ENCODE data around the gene C9orf85. TPM values are rescaled to one million over a fixed set of nuclear protein-coding genes. Genes with fewer than 3 reads are reported as not detected.

C9orf85 gene
- total and polyA plus RNA-seq, 2 of the 8 experiments (the other 6 are each of a cell fraction or from before 2014, with no cell fraction given): 6.3 to 14.5 TPM

GRCh38 chr9:71962328-71962727, 50.9 kb downstream of the C9orf85 start:
- Histone ChIP-seq H3K14ac (ENCODE audit: insufficient read length) (no peak overlapping the region), H3K4me2 (ENCODE audit: insufficient read depth in 1 of 2, low read depth in 2 of 2, low read length in 2 of 2) (no peak overlapping the region), H2BK12ac (ENCODE audit: low read depth, low read length) (no peak overlapping the region), H3K4ac (replicated peaks; ENCODE audit: insufficient read length, low read depth, low read length) (no peak overlapping the region), H3K4me1 (replicated peaks in 1 of 4; ENCODE audit: control insufficient read depth in 3 of 4, insufficient read depth in 4 of 4, low read length in 3 of 4) (peaks cover 0 to 3% (median 1%) of the 10 kb centered on the region in 4 experiments; a peak in 6 of 7 replicates), H3K36me3 (ENCODE audit: control insufficient read depth in 2 of 4, insufficient read depth in 4 of 4, low read length in 3 of 4) (no peaks in the 10 kb centered on the region), H2AFZ (ENCODE audit: low read length) (no peak overlapping the region), H3K79me1 (ENCODE audit: low read depth, low read length) (no peaks in the 10 kb centered on the region), H3K27ac (ENCODE audit: low read depth, low read length) (no peak overlapping the region), H3K18ac (ENCODE audit: extremely low read depth, low read length) (no peak overlapping the region), H2BK20ac (ENCODE audit: low read length) (no peak overlapping the region), H2BK5ac (ENCODE audit: low read depth, low read length) (no peak overlapping the region), H3K56ac (replicated peaks; ENCODE audit: insufficient read length, low read depth, low read length) (no peak overlapping the region), H3K4me3 (ENCODE audit: extremely low read depth in 1 of 4, insufficient read depth in 2 of 4, low read depth in 3 of 4, low read length in 4 of 4) (no peak overlapping the region), H2BK15ac (ENCODE audit: low read length) (no peak overlapping the region), H4K91ac (replicated peaks; ENCODE audit: insufficient read length, low read length) (no peak overlapping the region), H3K9me3 (ENCODE audit: insufficient read depth in 2 of 2, low read depth in 1 of 2, low read length in 1 of 2) (no peaks in the 10 kb centered on the region), H4K20me1 (replicated peaks in 1 of 2; ENCODE audit: control insufficient read depth in 1 of 2, insufficient read depth in 2 of 2, low read length in 2 of 2) (no peaks in the 10 kb centered on the region), H3K23me2 (ENCODE audit: low read depth, low read length) (peaks cover 2% of the 10 kb centered on the region; the same call in 1 of the 2 replicates), H3K23ac (ENCODE audit: insufficient read length) (no peak overlapping the region), H3K9ac (replicated peaks in 1 of 4; ENCODE audit: extremely low read depth in 1 of 4, low read depth in 3 of 4, low read length in 3 of 4) (no peak overlapping the region), H4K5ac (ENCODE audit: insufficient read length, low read depth, low read length) (no peak overlapping the region), H4K8ac (ENCODE audit: extremely low read depth, insufficient read depth, low read length) (no peak overlapping the region), H2BK120ac (replicated peaks; ENCODE audit: low read depth, low read length) (no peak overlapping the region), H2AK5ac (ENCODE audit: low read depth, low read length) (no peak overlapping the region), H3K27me3 (replicated peaks in 1 of 4; ENCODE audit: control insufficient read depth in 3 of 4, extremely low read depth in 1 of 4, insufficient read depth in 3 of 4, low read length in 3 of 4) (no peaks in the 10 kb centered on the region), H3K79me2 (ENCODE audit: control insufficient read depth in 1 of 2, insufficient read depth in 2 of 2, low read length in 2 of 2) (peaks cover 0 to 2% of the 10 kb centered on the region in 2 experiments; a peak in 1 of 4 replicates)
- WGBS, 2 experiments (ENCODE audit: extremely low coverage in 1 of 2, insufficient coverage in 1 of 2, insufficient read length in 1 of 2, insufficient replicate concordance in 2 of 2, low coverage in 1 of 2, low lambda C conversion rate in 2 of 2, missing lambda C conversion rate in 1 of 2): 92% methylated on average over 4 of the region's 4 CpGs; no CpG with 5 or more reads in 1 of the 2 experiments
- no peak for TF ChIP-seq ASH2L (IDR thresholded peaks at IDR 0.05; ENCODE audit: low read length)
- no peak for TF ChIP-seq SP4 (IDR thresholded peaks at IDR 0.05; ENCODE audit: low read length)
- TF ChIP-seq CHD1 (IDR thresholded peaks at IDR 0.05; ENCODE audit: low read depth, low read length): no peak
- no peak for TF ChIP-seq POU5F1 (IDR thresholded peaks at IDR 0.05; ENCODE audit: low read depth, low read length)
- TF ChIP-seq CTCF (IDR thresholded peaks at IDR 0.05; ENCODE audit: control extremely low read depth in 1 of 3, insufficient read depth in 1 of 3, low read depth in 1 of 3, low read length in 3 of 3): no peak
- no peak for TF ChIP-seq POLR2AphosphoS5 (IDR thresholded peaks at IDR 0.05; ENCODE audit: low read depth, low read length)
- ChIA-PET CTCF (ENCODE audit: partially characterized antibody) (interaction anchor here (1.5 kb wide), 1 partner anchor 143 kb away, joined by 5 read pairs; no protein-coding TSS in a partner anchor), POLR2A (ENCODE audit: partially characterized antibody) (interaction anchor here (1.6 kb wide), 1 partner anchor 42 kb away, joined by 3 read pairs; no protein-coding TSS in a partner anchor)
- DNase-seq (ENCODE audit: low read depth in 1 of 2, low spot score in 2 of 2): no peak
- FAIRE-seq: no peak
